Vagina (tissue), 2 donors: ENCODE results near the gene ARID5B.

Experiments used
- POLR2AphosphoS5 ChIP-seq, 2 donors: sonication (generic); formaldehyde crosslinking; IDR thresholded peaks; one replicate each; pipeline ENCODE4 v1.9.0; 2017; ENCODE audit warnings: antibody characterized with exemption in 2 of 2, mild to moderate bottlenecking in 2 of 2, low read depth in 1 of 2; ENCODE audit not compliant: insufficient read depth in 1 of 2
- TF ChIP-seq, protein P1 (sequence below), 3 experiments: fragments of 450-650 bp in 2 of 3; fragments of 200-600 bp in 1 of 3; sonication (generic) in 1 of 3; IDR thresholded peaks; one replicate each; pipeline ENCODE4 v1.5.1; 2017 to 2019; ENCODE audit warnings: antibody characterized with exemption in 3 of 3, mild to moderate bottlenecking in 2 of 3, moderate library complexity in 2 of 3

- TF ChIP-seq, protein P1, sequence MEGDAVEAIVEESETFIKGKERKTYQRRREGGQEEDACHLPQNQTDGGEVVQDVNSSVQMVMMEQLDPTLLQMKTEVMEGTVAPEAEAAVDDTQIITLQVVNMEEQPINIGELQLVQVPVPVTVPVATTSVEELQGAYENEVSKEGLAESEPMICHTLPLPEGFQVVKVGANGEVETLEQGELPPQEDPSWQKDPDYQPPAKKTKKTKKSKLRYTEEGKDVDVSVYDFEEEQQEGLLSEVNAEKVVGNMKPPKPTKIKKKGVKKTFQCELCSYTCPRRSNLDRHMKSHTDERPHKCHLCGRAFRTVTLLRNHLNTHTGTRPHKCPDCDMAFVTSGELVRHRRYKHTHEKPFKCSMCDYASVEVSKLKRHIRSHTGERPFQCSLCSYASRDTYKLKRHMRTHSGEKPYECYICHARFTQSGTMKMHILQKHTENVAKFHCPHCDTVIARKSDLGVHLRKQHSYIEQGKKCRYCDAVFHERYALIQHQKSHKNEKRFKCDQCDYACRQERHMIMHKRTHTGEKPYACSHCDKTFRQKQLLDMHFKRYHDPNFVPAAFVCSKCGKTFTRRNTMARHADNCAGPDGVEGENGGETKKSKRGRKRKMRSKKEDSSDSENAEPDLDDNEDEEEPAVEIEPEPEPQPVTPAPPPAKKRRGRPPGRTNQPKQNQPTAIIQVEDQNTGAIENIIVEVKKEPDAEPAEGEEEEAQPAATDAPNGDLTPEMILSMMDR (IDR thresholded peaks at IDR 0.05) = no peak
- no peak for TF ChIP-seq POLR2AphosphoS5 (IDR thresholded peaks at IDR 0.05; ENCODE audit: insufficient read depth in 1 of 2, low read depth in 1 of 2)
Measured at GRCh38 chr10:62004042-62004441, 102.5 kb downstream of the ARID5B start.
